Caco-2 (cell line): ENCODE data around the gene RGS10. TPM values are rescaled to one million over a fixed set of nuclear protein-coding genes. Genes with fewer than 3 reads are reported as not detected.

Experiments used
- BruUV-seq: library from RNA; stranded (reverse); fragments of 400-500 nt; replicated peaks from 2 replicates; lab custom pipeline; 2021; lab: Mats Ljungman, UMichigan
- CTCF ChIA-PET: fragments of 300-600 bp; sonication (Branson Sonifier 250); formaldehyde crosslinking; loops from one replicate; lab custom pipeline; 2022; ENCODE audit warnings: antibody characterized with exemption; lab: Charles Lee
- POLR2A ChIA-PET: fragments of 300-600 bp; sonication (Branson Sonifier 250); formaldehyde crosslinking; loops from one replicate; lab custom pipeline; 2022; ENCODE audit warnings: antibody characterized with exemption; lab: Charles Lee
- DNase-seq, 2 experiments: peaks; one replicate each; pipeline versions ENCODE4 v3.0.0 to v3.0.0-alpha.2; 2020 to 2022
- H3K27me3 ChIP-seq: replicated peaks from 2 replicates; pipeline ENCODE4 v1.6.0; 2011; ENCODE audit warnings: low read length; ENCODE audit not compliant: control insufficient read depth, insufficient read depth
- H3K36me3 ChIP-seq: 2 replicates; pipeline ENCODE4 v1.5.1; 2011; ENCODE audit warnings: low read length; ENCODE audit not compliant: control insufficient read depth, insufficient read depth
- H3K4me1 ChIP-seq: fragments of 250-450 bp; sonication (Bioruptor Pico); 2 replicates; pipeline ENCODE4 v1.5.1; 2020; ENCODE audit warnings: mild to moderate bottlenecking
- H3K4me3 ChIP-seq: 2 replicates; pipeline ENCODE4 v1.5.1; 2011; ENCODE audit warnings: low read depth, mild to moderate bottlenecking, control low read depth, low read length
- H3K9me3 ChIP-seq: fragments of 250-450 bp; sonication (Bioruptor Pico); 2 replicates; pipeline ENCODE4 v1.5.1; 2020; ENCODE audit warnings: mild to moderate bottlenecking, moderate library complexity
- H3K27ac Mint-ChIP-seq: one replicate; pipeline ENCODE4 v1.8.0; 2022; ENCODE audit warnings: mixed read lengths; ENCODE audit not compliant: unreplicated experiment
- H3K27me3 Mint-ChIP-seq: one replicate; pipeline ENCODE4 v1.8.0; 2022; ENCODE audit warnings: mixed read lengths; ENCODE audit not compliant: insufficient read depth, unreplicated experiment
- H3K36me3 Mint-ChIP-seq: one replicate; pipeline ENCODE4 v1.8.0; 2022; ENCODE audit warnings: mild to moderate bottlenecking, mixed read lengths; ENCODE audit not compliant: insufficient read depth, unreplicated experiment
- H3K4me1 Mint-ChIP-seq: one replicate; pipeline ENCODE4 v1.8.0; 2022; ENCODE audit warnings: low read depth, mixed read lengths; ENCODE audit not compliant: unreplicated experiment
- H3K4me3 Mint-ChIP-seq: one replicate; pipeline ENCODE4 v1.8.0; 2022; ENCODE audit warnings: mild to moderate bottlenecking, moderate library complexity, mixed read lengths; ENCODE audit not compliant: unreplicated experiment
- H3K9me3 Mint-ChIP-seq: one replicate; pipeline ENCODE4 v1.8.0; 2022; ENCODE audit warnings: mixed read lengths; ENCODE audit not compliant: unreplicated experiment
- intact Hi-C: fragments of 100-400 bp; cut with micrococcal nuclease; formaldehyde crosslinking; loops from one replicate; pipeline ENCODE4 v1.10.0; 2022; ENCODE audit not compliant: unreplicated experiment
- total RNA-seq: library from RNA; stranded (reverse); gene quantifications from 2 replicates; pipeline ENCODE4 v1.2.3, GENCODE V29; 2022
- TF ChIP-seq, protein P1 (sequence below), 2 experiments: fragments of 200-600 bp in 1 of 2; IDR thresholded peaks; 1 replicate in 1 of 2; 2 replicates in 1 of 2; pipeline versions ENCODE4 v1.5.1 to v1.8.0; 2011 to 2022; ENCODE audit warnings: antibody characterized with exemption in 1 of 2, control low read depth in 1 of 2, inconsistent platforms in 1 of 2, low read depth in 1 of 2, low read length in 1 of 2, mild to moderate bottlenecking in 1 of 2, moderate library complexity in 1 of 2; ENCODE audit not compliant: insufficient read depth in 1 of 2, severe bottlenecking in 1 of 2, unreplicated experiment in 1 of 2

The RGS10 gene
- total RNA-seq, 1 experiment from 2014 or later = 23.2 TPM

DNA sequence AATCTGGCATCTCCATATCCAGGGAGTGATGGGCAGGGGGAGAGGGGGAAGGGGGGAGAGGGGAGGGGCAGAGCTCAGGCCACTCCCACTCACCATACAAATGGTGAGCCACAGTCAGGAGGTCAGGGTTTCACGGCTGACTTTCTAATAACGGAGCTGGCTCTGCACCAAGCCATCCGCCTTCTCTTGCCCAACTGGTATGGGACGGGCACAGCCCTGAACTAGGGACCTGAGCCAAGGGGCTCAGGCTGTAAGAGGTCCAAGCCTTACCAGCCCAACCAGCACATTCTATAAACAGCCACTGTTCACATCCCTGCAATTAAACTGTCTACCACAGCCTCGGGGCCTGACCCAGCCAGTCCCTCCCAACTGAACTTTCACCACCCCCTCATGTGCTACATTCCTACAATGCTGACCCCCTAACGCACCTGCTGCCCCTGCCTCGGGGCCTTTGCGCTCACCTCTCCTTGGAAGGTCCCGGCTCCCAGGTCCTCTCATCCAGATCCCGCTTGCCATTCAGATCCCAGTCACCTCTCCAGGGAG lies 32.5 kb downstream of the RGS10 start:
- Mint-ChIP-seq H3K27me3 (no peaks in the 10 kb centered on the region), H3K4me3 (no peak overlapping the region), H3K4me1 (no peaks in the 10 kb centered on the region), H3K9me3 (no peaks in the 10 kb centered on the region), H3K36me3 (peaks cover 5% of the 10 kb centered on the region), H3K27ac (no peak overlapping the region)
- CTCF ChIA-PET = no interaction called here
- TF ChIP-seq, protein P1, sequence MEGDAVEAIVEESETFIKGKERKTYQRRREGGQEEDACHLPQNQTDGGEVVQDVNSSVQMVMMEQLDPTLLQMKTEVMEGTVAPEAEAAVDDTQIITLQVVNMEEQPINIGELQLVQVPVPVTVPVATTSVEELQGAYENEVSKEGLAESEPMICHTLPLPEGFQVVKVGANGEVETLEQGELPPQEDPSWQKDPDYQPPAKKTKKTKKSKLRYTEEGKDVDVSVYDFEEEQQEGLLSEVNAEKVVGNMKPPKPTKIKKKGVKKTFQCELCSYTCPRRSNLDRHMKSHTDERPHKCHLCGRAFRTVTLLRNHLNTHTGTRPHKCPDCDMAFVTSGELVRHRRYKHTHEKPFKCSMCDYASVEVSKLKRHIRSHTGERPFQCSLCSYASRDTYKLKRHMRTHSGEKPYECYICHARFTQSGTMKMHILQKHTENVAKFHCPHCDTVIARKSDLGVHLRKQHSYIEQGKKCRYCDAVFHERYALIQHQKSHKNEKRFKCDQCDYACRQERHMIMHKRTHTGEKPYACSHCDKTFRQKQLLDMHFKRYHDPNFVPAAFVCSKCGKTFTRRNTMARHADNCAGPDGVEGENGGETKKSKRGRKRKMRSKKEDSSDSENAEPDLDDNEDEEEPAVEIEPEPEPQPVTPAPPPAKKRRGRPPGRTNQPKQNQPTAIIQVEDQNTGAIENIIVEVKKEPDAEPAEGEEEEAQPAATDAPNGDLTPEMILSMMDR (IDR thresholded peaks at IDR 0.05; ENCODE audit: insufficient read depth in 1 of 2, low read depth in 1 of 2, low read length in 1 of 2, severe bottlenecking in 1 of 2, unreplicated experiment in 1 of 2) = no peak
- Histone ChIP-seq H3K27me3 (no peaks in the 10 kb centered on the region), H3K4me1 (no peaks in the 10 kb centered on the region), H3K4me3 (no peak overlapping the region), H3K36me3 (no peaks in the 10 kb centered on the region), H3K9me3 (no peaks in the 10 kb centered on the region)
- intact Hi-C loops = no loop called here
- DNase-seq = peak in 1 of 2 experiments; percentile 51
- BruUV-seq = no TSS peak
- POLR2A ChIA-PET = no interaction called here

DNA sequence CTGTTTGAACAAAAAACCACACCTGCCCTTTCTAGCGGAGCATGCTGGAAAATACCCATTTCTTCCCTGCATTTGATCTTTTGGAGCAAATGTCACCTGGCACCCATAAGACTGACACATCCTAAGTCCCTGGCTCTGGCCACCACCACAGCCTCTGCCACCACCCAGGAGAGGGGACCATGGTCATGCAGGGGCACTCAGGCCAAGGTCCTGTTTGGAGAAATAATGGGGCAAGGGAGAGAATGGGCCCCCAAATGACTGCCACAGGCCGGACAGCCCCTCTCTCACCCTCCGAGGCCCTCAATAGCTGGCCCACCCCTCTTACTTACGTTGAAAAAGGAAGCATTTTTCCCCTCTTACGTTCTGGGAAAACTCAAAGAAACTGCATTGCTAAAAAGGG lies 35.4 kb downstream of the RGS10 start:
- intact Hi-C loops = no loop called here
- ChIA-PET CTCF (no interaction called here), POLR2A (no interaction called here)
- Mint-ChIP-seq H3K9me3 (no peaks in the 10 kb centered on the region), H3K4me3 (no peak overlapping the region), H3K4me1 (no peaks in the 10 kb centered on the region), H3K36me3 (peaks cover 4% of the 10 kb centered on the region), H3K27ac (no peak overlapping the region), H3K27me3 (no peaks in the 10 kb centered on the region)
- DNase-seq = no peak
- Histone ChIP-seq H3K4me3 (no peak overlapping the region), H3K9me3 (no peaks in the 10 kb centered on the region), H3K4me1 (no peaks in the 10 kb centered on the region), H3K36me3 (no peaks in the 10 kb centered on the region), H3K27me3 (no peaks in the 10 kb centered on the region)
- no TSS peak for BruUV-seq
- TF ChIP-seq, protein P1 (IDR thresholded peaks at IDR 0.05; ENCODE audit: insufficient read depth in 1 of 2, low read depth in 1 of 2, low read length in 1 of 2, severe bottlenecking in 1 of 2, unreplicated experiment in 1 of 2) = no peak

DNA sequence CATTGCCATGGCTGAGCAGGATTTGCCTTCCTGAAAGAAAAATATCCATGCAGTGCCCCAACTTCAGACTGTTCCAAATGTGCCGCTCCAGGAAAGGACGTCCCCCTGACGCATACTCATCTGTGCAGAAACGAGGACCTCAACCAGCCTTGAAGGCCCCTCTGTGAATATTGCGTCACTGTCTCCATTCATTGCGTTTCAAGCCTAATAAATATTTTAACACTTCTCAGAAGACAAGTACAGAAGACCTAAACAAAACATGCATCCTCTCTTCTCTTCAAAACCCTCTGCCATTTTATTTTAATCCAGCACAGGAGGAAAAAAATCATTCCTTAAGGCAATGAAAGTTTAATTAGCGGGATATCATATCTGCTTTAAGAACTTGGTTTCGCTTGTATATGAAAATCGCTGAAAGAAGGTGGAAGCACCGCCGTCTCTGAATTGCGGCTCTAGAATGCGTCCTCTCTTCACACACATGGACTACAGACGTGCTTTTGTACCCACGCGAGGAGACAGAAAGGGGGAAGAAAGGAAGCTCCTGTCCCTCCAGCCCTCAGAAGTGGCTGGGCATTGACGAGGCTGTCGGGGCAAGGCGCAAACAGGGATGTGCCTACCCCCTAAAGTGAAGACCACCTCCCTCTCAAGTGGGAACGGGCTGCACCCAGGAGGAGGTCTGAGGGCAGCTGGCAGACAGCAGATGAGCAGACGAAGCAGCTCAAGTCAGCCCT lies 36.8 kb downstream of the RGS10 start:
- H3K9me3 Mint-ChIP-seq = no peaks in the 10 kb centered on the region
- H3K4me1 Mint-ChIP-seq = no peaks in the 10 kb centered on the region
- Histone ChIP-seq H3K36me3 (no peaks in the 10 kb centered on the region), H3K4me1 (no peaks in the 10 kb centered on the region), H3K4me3 (no peak overlapping the region), H3K9me3 (no peaks in the 10 kb centered on the region), H3K27me3 (no peaks in the 10 kb centered on the region; the same call in 1 of the 2 replicates)
- intact Hi-C loops = no loop called here
- H3K27me3 Mint-ChIP-seq = no peaks in the 10 kb centered on the region
- TF ChIP-seq, protein P1 (IDR thresholded peaks at IDR 0.05; ENCODE audit: insufficient read depth in 1 of 2, low read depth in 1 of 2, low read length in 1 of 2, severe bottlenecking in 1 of 2, unreplicated experiment in 1 of 2) = no peak
- CTCF ChIA-PET = interaction anchor here (1.5 kb wide), 1 partner anchor 16 kb away, joined by 3 read pairs; no protein-coding TSS in a partner anchor
- DNase-seq = no peak
- POLR2A ChIA-PET = no interaction called here
- no peak overlapping the region for H3K27ac Mint-ChIP-seq
- no TSS peak for BruUV-seq
- no peaks in the 10 kb centered on the region for H3K36me3 Mint-ChIP-seq
- H3K4me3 Mint-ChIP-seq = no peak overlapping the region
